ENCODE measurements around the gene KRTAP9-7. TPM values are rescaled to one million over a fixed set of nuclear protein-coding genes. Genes with fewer than 3 reads are reported as not detected.

Gene KRTAP9-7
- polyA plus RNA-seq, 2 donors: not detected

- Histone ChIP-seq H3K36me3 (ENCODE audit: control insufficient read depth in 2 of 2, insufficient read depth in 2 of 2, low read length in 1 of 2) (no peaks in the 10 kb centered on the region), H3K9me3 (ENCODE audit: control insufficient read depth in 2 of 2, insufficient read depth in 1 of 2, low read depth in 1 of 2, low read length in 1 of 2) (no peaks in the 10 kb centered on the region), H3K4me1 (ENCODE audit: control insufficient read depth in 2 of 2, insufficient read depth in 2 of 2, low read length in 1 of 2) (peaks cover 4 to 12% of the 10 kb centered on the region in 2 donors), H3K27ac (ENCODE audit: low read depth in 2 of 2, low read length in 1 of 2) (no peak overlapping the region), H3K27me3 (ENCODE audit: control insufficient read depth in 1 of 2, insufficient read depth in 2 of 2, low read length in 2 of 2) (peaks cover 0 to 2% of the 10 kb centered on the region in 2 donors), H3K4me3 (ENCODE audit: low read depth in 1 of 2, low read length in 2 of 2) (no peak overlapping the region)
- 90 to 95% methylated on average over 20 of the region's 20 CpGs for WGBS, 2 donors
Observed at GRCh38 chr17:41298458-41299135, 23.1 kb downstream of the KRTAP9-7 start.

- peaks cover 0 to 2% of the 10 kb centered on the region in 2 donors for H3K27me3 ChIP-seq (ENCODE audit: control insufficient read depth in 1 of 2, insufficient read depth in 2 of 2, low read length in 2 of 2)
- H3K27ac ChIP-seq (ENCODE audit: low read depth in 2 of 2, low read length in 1 of 2): peak overlapping the region in 1 of 2 donors; percentile 58
- no peaks in the 10 kb centered on the region for H3K9me3 ChIP-seq (ENCODE audit: control insufficient read depth in 2 of 2, insufficient read depth in 1 of 2, low read depth in 1 of 2, low read length in 1 of 2)
- H3K4me3 ChIP-seq (ENCODE audit: low read depth in 1 of 2, low read length in 2 of 2): no peak overlapping the region
- peaks cover 4 to 12% of the 10 kb centered on the region in 2 donors for H3K4me1 ChIP-seq (ENCODE audit: control insufficient read depth in 2 of 2, insufficient read depth in 2 of 2, low read length in 1 of 2)
- H3K36me3 ChIP-seq (ENCODE audit: control insufficient read depth in 2 of 2, insufficient read depth in 2 of 2, low read length in 1 of 2): no peaks in the 10 kb centered on the region
- WGBS, 2 donors: 40 to 62% methylated on average over 5 of the region's 5 CpGs
Observed at GRCh38 chr17:41301204-41301790, 25.8 kb downstream of the KRTAP9-7 start.

- H3K27ac ChIP-seq (ENCODE audit: low read depth in 2 of 2, low read length in 1 of 2): peak within 1 kb of the TSS; percentile 44 to 58
- peaks cover 0 to 2% of the 10 kb centered on the region in 2 donors for H3K27me3 ChIP-seq (ENCODE audit: control insufficient read depth in 1 of 2, insufficient read depth in 2 of 2, low read length in 2 of 2)
- H3K4me1 ChIP-seq (ENCODE audit: control insufficient read depth in 2 of 2, insufficient read depth in 2 of 2, low read length in 1 of 2): peaks cover 4 to 12% of the 10 kb centered on the region in 2 donors
- no peaks in the 10 kb centered on the region for H3K9me3 ChIP-seq (ENCODE audit: control insufficient read depth in 2 of 2, insufficient read depth in 1 of 2, low read depth in 1 of 2, low read length in 1 of 2)
- peak within 1 kb of the TSS in 1 of 2 donors; percentile 6 for H3K4me3 ChIP-seq (ENCODE audit: low read depth in 1 of 2, low read length in 2 of 2)
- whole genome bisulfite sequencing, 2 donors: 51 to 54% methylated on average over 11 of the region's 11 CpGs
- H3K36me3 ChIP-seq (ENCODE audit: control insufficient read depth in 2 of 2, insufficient read depth in 2 of 2, low read length in 1 of 2): no peaks in the 10 kb centered on the region
Observed at GRCh38 chr17:41301916-41302901, 26.7 kb downstream of the KRTAP9-7 start, which contains the start of gene KRTAP29-1. Gene KRTAP29-1 (minus strand): TSS chr17:41302851. CDS start chr17:41302851, 0 bp downstream.

- WGBS, 2 donors: 88 to 91% methylated on average over 4 of the region's 4 CpGs
- Histone ChIP-seq H3K4me1 (ENCODE audit: control insufficient read depth in 2 of 2, insufficient read depth in 2 of 2, low read length in 1 of 2) (peaks cover 4 to 12% of the 10 kb centered on the region in 2 donors), H3K4me3 (ENCODE audit: low read depth in 1 of 2, low read length in 2 of 2) (no peak overlapping the region), H3K27me3 (ENCODE audit: control insufficient read depth in 1 of 2, insufficient read depth in 2 of 2, low read length in 2 of 2) (peaks cover 0 to 2% of the 10 kb centered on the region in 2 donors), H3K27ac (ENCODE audit: low read depth in 2 of 2, low read length in 1 of 2) (no peak overlapping the region), H3K36me3 (ENCODE audit: control insufficient read depth in 2 of 2, insufficient read depth in 2 of 2, low read length in 1 of 2) (no peaks in the 10 kb centered on the region), H3K9me3 (ENCODE audit: control insufficient read depth in 2 of 2, insufficient read depth in 1 of 2, low read depth in 1 of 2, low read length in 1 of 2) (no peaks in the 10 kb centered on the region)
Observed at GRCh38 chr17:41302981-41303380, 27.5 kb downstream of the KRTAP9-7 start.

- H3K27me3 ChIP-seq (ENCODE audit: control insufficient read depth in 1 of 2, insufficient read depth in 2 of 2, low read length in 2 of 2): no peaks in the 10 kb centered on the region
- H3K4me1 ChIP-seq (ENCODE audit: control insufficient read depth in 2 of 2, insufficient read depth in 2 of 2, low read length in 1 of 2): peaks cover 4 to 23% of the 10 kb centered on the region in 2 donors
- WGBS, 2 donors: 85% methylated on average over 12 of the region's 12 CpGs
Observed at GRCh38 chr17:41304091-41304490, 28.6 kb downstream of the KRTAP9-7 start.

GRCh38 chr17:41307647-41308046, 32.1 kb downstream of the KRTAP9-7 start:
- H3K27ac ChIP-seq (ENCODE audit: low read depth in 2 of 2, low read length in 1 of 2): no peak overlapping the region
- no peaks in the 10 kb centered on the region for H3K36me3 ChIP-seq (ENCODE audit: control insufficient read depth in 2 of 2, insufficient read depth in 2 of 2, low read length in 1 of 2)
- no peaks in the 10 kb centered on the region for H3K9me3 ChIP-seq (ENCODE audit: control insufficient read depth in 2 of 2, insufficient read depth in 1 of 2, low read depth in 1 of 2, low read length in 1 of 2)
- no peak overlapping the region for H3K4me3 ChIP-seq (ENCODE audit: low read depth in 1 of 2, low read length in 2 of 2)
- no peaks in the 10 kb centered on the region for H3K27me3 ChIP-seq (ENCODE audit: control insufficient read depth in 1 of 2, insufficient read depth in 2 of 2, low read length in 2 of 2)
- 73 to 87% methylated on average over 9 of the region's 9 CpGs for WGBS, 2 donors
- H3K4me1 ChIP-seq (ENCODE audit: control insufficient read depth in 2 of 2, insufficient read depth in 2 of 2, low read length in 1 of 2): peaks cover 0 to 12% of the 10 kb centered on the region in 2 donors

More at GRCh38 chr17:41304091-41304490, 28.6 kb downstream of the KRTAP9-7 start:
- H3K9me3 ChIP-seq (ENCODE audit: control insufficient read depth in 2 of 2, insufficient read depth in 1 of 2, low read depth in 1 of 2, low read length in 1 of 2): no peaks in the 10 kb centered on the region
- H3K36me3 ChIP-seq (ENCODE audit: control insufficient read depth in 2 of 2, insufficient read depth in 2 of 2, low read length in 1 of 2): no peaks in the 10 kb centered on the region
- no peak overlapping the region for H3K27ac ChIP-seq (ENCODE audit: low read depth in 2 of 2, low read length in 1 of 2)
- H3K4me3 ChIP-seq (ENCODE audit: low read depth in 1 of 2, low read length in 2 of 2): no peak overlapping the region

GRCh38 chr17:41308251-41308917, 32.9 kb downstream of the KRTAP9-7 start:
- Histone ChIP-seq H3K27ac (ENCODE audit: low read depth in 2 of 2, low read length in 1 of 2) (peak overlapping the region in 1 of 2 donors; percentile 46), H3K9me3 (ENCODE audit: control insufficient read depth in 2 of 2, insufficient read depth in 1 of 2, low read depth in 1 of 2, low read length in 1 of 2) (no peaks in the 10 kb centered on the region), H3K4me3 (ENCODE audit: low read depth in 1 of 2, low read length in 2 of 2) (no peak overlapping the region), H3K27me3 (ENCODE audit: control insufficient read depth in 1 of 2, insufficient read depth in 2 of 2, low read length in 2 of 2) (no peaks in the 10 kb centered on the region), H3K36me3 (ENCODE audit: control insufficient read depth in 2 of 2, insufficient read depth in 2 of 2, low read length in 1 of 2) (no peaks in the 10 kb centered on the region), H3K4me1 (ENCODE audit: control insufficient read depth in 2 of 2, insufficient read depth in 2 of 2, low read length in 1 of 2) (peaks cover 0 to 12% of the 10 kb centered on the region in 2 donors)
- WGBS, 2 donors: 32 to 35% methylated on average over 10 of the region's 10 CpGs

GRCh38 chr17:41308918-41309359, 33.4 kb downstream of the KRTAP9-7 start, which contains the start of gene KRTAP16-1:
Gene KRTAP16-1 (minus strand): TSS chr17:41309309. CDS start chr17:41309253, 56 bp downstream.
- no peaks in the 10 kb centered on the region for H3K9me3 ChIP-seq (ENCODE audit: control insufficient read depth in 2 of 2, insufficient read depth in 1 of 2, low read depth in 1 of 2, low read length in 1 of 2)
- H3K36me3 ChIP-seq (ENCODE audit: control insufficient read depth in 2 of 2, insufficient read depth in 2 of 2, low read length in 1 of 2): no peaks in the 10 kb centered on the region
- WGBS, 2 donors: 71 to 75% methylated on average over 7 of the region's 7 CpGs
- no peak within 1 kb of the TSS for H3K4me3 ChIP-seq (ENCODE audit: low read depth in 1 of 2, low read length in 2 of 2)
- peaks cover 0 to 12% of the 10 kb centered on the region in 2 donors for H3K4me1 ChIP-seq (ENCODE audit: control insufficient read depth in 2 of 2, insufficient read depth in 2 of 2, low read length in 1 of 2)
- H3K27ac ChIP-seq (ENCODE audit: low read depth in 2 of 2, low read length in 1 of 2): peak within 1 kb of the TSS in 1 of 2 donors; percentile 46
- H3K27me3 ChIP-seq (ENCODE audit: control insufficient read depth in 1 of 2, insufficient read depth in 2 of 2, low read length in 2 of 2): no peaks in the 10 kb centered on the region

Measured in esophagus (tissue), 2 donors.